T-helper 2 cell treated with Interferon-gamma antibody and Interleukin-4, amounts not matched to agents 5 μg/mL and 100 μg/mL, for 36 hours (primary cell): ENCODE measurements around the gene SEPSECS.

Experiments used
- DNase-seq: peaks from one replicate; pipeline ENCODE4 v3.0.0; 2021; ENCODE audit warnings: low spot score
- H3K27ac Mint-ChIP-seq: one replicate; pipeline ENCODE4 v1.8.0; 2021; ENCODE audit warnings: mild to moderate bottlenecking, mixed read lengths
- H3K27me3 Mint-ChIP-seq: one replicate; pipeline ENCODE4 v1.8.0; 2021; ENCODE audit warnings: low read depth, mixed read lengths
- H3K36me3 Mint-ChIP-seq: one replicate; pipeline ENCODE4 v1.8.0; 2021; ENCODE audit warnings: low read depth, mixed read lengths
- H3K4me1 Mint-ChIP-seq: one replicate; pipeline ENCODE4 v1.8.0; 2021; ENCODE audit warnings: low read depth, mixed read lengths
- H3K4me3 Mint-ChIP-seq: one replicate; pipeline ENCODE4 v1.8.0; 2022; ENCODE audit warnings: mild to moderate bottlenecking, moderate library complexity, mixed read lengths
- H3K9me3 Mint-ChIP-seq: one replicate; pipeline ENCODE4 v1.8.0; 2021; ENCODE audit warnings: mixed read lengths

The SEPSECS gene

GRCh38 chr4:25133132-25133531, 27.1 kb downstream of the SEPSECS start:
- H3K27me3 Mint-ChIP-seq = no peaks in the 10 kb centered on the region
- DNase-seq = no peak
- H3K9me3 Mint-ChIP-seq = peaks cover 28% of the 10 kb centered on the region
- no peak overlapping the region for H3K4me3 Mint-ChIP-seq
- peaks cover 33% of the 10 kb centered on the region for H3K36me3 Mint-ChIP-seq
- no peak overlapping the region for H3K27ac Mint-ChIP-seq
- H3K4me1 Mint-ChIP-seq = peaks cover 21% of the 10 kb centered on the region

GRCh38 chr4:25131926-25132325, 28.3 kb downstream of the SEPSECS start:
- Mint-ChIP-seq H3K27me3 (no peaks in the 10 kb centered on the region), H3K4me1 (peaks cover 21% of the 10 kb centered on the region), H3K36me3 (peaks cover 26% of the 10 kb centered on the region), H3K9me3 (peaks cover 20% of the 10 kb centered on the region), H3K27ac (no peak overlapping the region), H3K4me3 (no peak overlapping the region)
- DNase-seq = no peak

GRCh38 chr4:25131381-25131780, 28.9 kb downstream of the SEPSECS start:
- Mint-ChIP-seq H3K4me3 (no peak overlapping the region), H3K36me3 (peaks cover 22% of the 10 kb centered on the region), H3K27me3 (no peaks in the 10 kb centered on the region), H3K9me3 (peaks cover 17% of the 10 kb centered on the region), H3K4me1 (peaks cover 17% of the 10 kb centered on the region), H3K27ac (no peak overlapping the region)
- DNase-seq = no peak

- peaks cover 14% of the 10 kb centered on the region for H3K36me3 Mint-ChIP-seq
- no peak for DNase-seq
- H3K27me3 Mint-ChIP-seq = no peaks in the 10 kb centered on the region
- no peak overlapping the region for H3K27ac Mint-ChIP-seq
- H3K4me3 Mint-ChIP-seq = no peak overlapping the region
- H3K9me3 Mint-ChIP-seq = peaks cover 3% of the 10 kb centered on the region
- peaks cover 6% of the 10 kb centered on the region for H3K4me1 Mint-ChIP-seq
Measured at GRCh38 chr4:25129917-25130316, 30.3 kb downstream of the SEPSECS start.

GRCh38 chr4:25128671-25129070, 31.6 kb downstream of the SEPSECS start:
- no peak for DNase-seq
- no peak overlapping the region for H3K27ac Mint-ChIP-seq

GRCh38 chr4:25123236-25123635, 37.0 kb downstream of the SEPSECS start:
- Mint-ChIP-seq H3K4me1 (peaks cover 14% of the 10 kb centered on the region), H3K4me3 (no peak overlapping the region), H3K36me3 (peaks cover 21% of the 10 kb centered on the region), H3K27ac (peak overlapping the region; percentile 1), H3K27me3 (no peaks in the 10 kb centered on the region), H3K9me3 (no peaks in the 10 kb centered on the region)
- DNase-seq = peak; percentile 72

More at GRCh38 chr4:25128671-25129070, 31.6 kb downstream of the SEPSECS start:
- Mint-ChIP-seq H3K4me3 (no peak overlapping the region), H3K4me1 (peaks cover 6% of the 10 kb centered on the region), H3K27me3 (no peaks in the 10 kb centered on the region), H3K9me3 (no peaks in the 10 kb centered on the region), H3K36me3 (peaks cover 19% of the 10 kb centered on the region)

- Mint-ChIP-seq H3K27me3 (no peaks in the 10 kb centered on the region), H3K36me3 (peaks cover 17% of the 10 kb centered on the region), H3K27ac (no peak overlapping the region), H3K4me1 (peaks cover 11% of the 10 kb centered on the region), H3K4me3 (no peak overlapping the region), H3K9me3 (no peaks in the 10 kb centered on the region)
- no peak for DNase-seq
Measured at GRCh38 chr4:25120146-25120940, 39.9 kb downstream of the SEPSECS start.

- Mint-ChIP-seq H3K36me3 (peaks cover 7% of the 10 kb centered on the region), H3K4me1 (peaks cover 2% of the 10 kb centered on the region), H3K4me3 (no peak overlapping the region), H3K9me3 (no peaks in the 10 kb centered on the region), H3K27me3 (no peaks in the 10 kb centered on the region), H3K27ac (no peak overlapping the region)
- DNase-seq = no peak
Measured at GRCh38 chr4:25117716-25118472, 42.4 kb downstream of the SEPSECS start.

- no peaks in the 10 kb centered on the region for H3K27me3 Mint-ChIP-seq
- H3K4me3 Mint-ChIP-seq = no peak overlapping the region
- H3K36me3 Mint-ChIP-seq = peaks cover 5% of the 10 kb centered on the region
- DNase-seq = no peak
- H3K4me1 Mint-ChIP-seq = no peaks in the 10 kb centered on the region
- no peak overlapping the region for H3K27ac Mint-ChIP-seq
- H3K9me3 Mint-ChIP-seq = no peaks in the 10 kb centered on the region
Measured at GRCh38 chr4:25117274-25117673, 43.0 kb downstream of the SEPSECS start.

GRCh38 chr4:25113915-25114904, 46.0 kb downstream of the SEPSECS start:
- H3K4me3 Mint-ChIP-seq = no peak overlapping the region
- no peak for DNase-seq
- H3K36me3 Mint-ChIP-seq = peaks cover 1% of the 10 kb centered on the region

GRCh38 chr4:25112995-25113380, 47.3 kb downstream of the SEPSECS start:
- no peaks in the 10 kb centered on the region for H3K4me1 Mint-ChIP-seq
- no peak overlapping the region for H3K4me3 Mint-ChIP-seq
- DNase-seq = no peak
- no peaks in the 10 kb centered on the region for H3K9me3 Mint-ChIP-seq
- H3K36me3 Mint-ChIP-seq = no peaks in the 10 kb centered on the region
- H3K27ac Mint-ChIP-seq = no peak overlapping the region
- H3K27me3 Mint-ChIP-seq = no peaks in the 10 kb centered on the region

More at GRCh38 chr4:25113915-25114904, 46.0 kb downstream of the SEPSECS start:
- H3K27ac Mint-ChIP-seq = no peak overlapping the region
- H3K27me3 Mint-ChIP-seq = no peaks in the 10 kb centered on the region
- no peaks in the 10 kb centered on the region for H3K4me1 Mint-ChIP-seq
- no peaks in the 10 kb centered on the region for H3K9me3 Mint-ChIP-seq

- no peaks in the 10 kb centered on the region for H3K36me3 Mint-ChIP-seq
- DNase-seq = no peak
- no peaks in the 10 kb centered on the region for H3K9me3 Mint-ChIP-seq
- no peak overlapping the region for H3K4me3 Mint-ChIP-seq
- H3K27ac Mint-ChIP-seq = no peak overlapping the region
- H3K27me3 Mint-ChIP-seq = no peaks in the 10 kb centered on the region
- H3K4me1 Mint-ChIP-seq = no peaks in the 10 kb centered on the region
Measured at GRCh38 chr4:25112366-25112994, 47.8 kb downstream of the SEPSECS start.

GRCh38 chr4:25111648-25112196, 48.5 kb downstream of the SEPSECS start:
- Mint-ChIP-seq H3K36me3 (no peaks in the 10 kb centered on the region), H3K27me3 (no peaks in the 10 kb centered on the region), H3K4me1 (no peaks in the 10 kb centered on the region), H3K4me3 (no peak overlapping the region), H3K9me3 (no peaks in the 10 kb centered on the region), H3K27ac (no peak overlapping the region)
- no peak for DNase-seq
